Stomach smooth muscle (tissue), 2 donors: ENCODE results near the gene C12orf43.

Experiments used
- H3K27ac ChIP-seq: one replicate; pipeline ENCODE4 v1.7.0; 2013; ENCODE audit warnings: mild to moderate bottlenecking, low read length, inconsistent platforms
- H3K27me3 ChIP-seq, 2 donors: one replicate each; pipeline ENCODE4 v1.7.0; 2013; ENCODE audit warnings: low read length in 2 of 2; ENCODE audit not compliant: insufficient read depth in 2 of 2, control insufficient read depth in 1 of 2
- H3K36me3 ChIP-seq, 2 donors: one replicate each; pipeline ENCODE4 v1.7.0; 2013; ENCODE audit warnings: low read length in 2 of 2; ENCODE audit not compliant: control insufficient read depth in 2 of 2, insufficient read depth in 2 of 2
- H3K4me1 ChIP-seq: one replicate; pipeline ENCODE4 v1.7.0; 2013; ENCODE audit warnings: low read length; ENCODE audit not compliant: control insufficient read depth, insufficient read depth
- H3K4me3 ChIP-seq, 2 donors: one replicate each; pipeline ENCODE4 v1.7.0; 2013; ENCODE audit warnings: low read length in 2 of 2
- H3K9ac ChIP-seq, 2 donors: one replicate each; pipeline ENCODE4 v1.7.0; 2013; ENCODE audit warnings: low read length in 2 of 2, mild to moderate bottlenecking in 1 of 2
- H3K9me3 ChIP-seq, 2 donors: one replicate each; pipeline ENCODE4 v1.7.0; 2013; ENCODE audit warnings: low read length in 2 of 2; ENCODE audit not compliant: control insufficient read depth in 2 of 2
- donor health status: healthy.
- donor health status: Pancreatic carcinoma.

C12orf43 gene

DNA sequence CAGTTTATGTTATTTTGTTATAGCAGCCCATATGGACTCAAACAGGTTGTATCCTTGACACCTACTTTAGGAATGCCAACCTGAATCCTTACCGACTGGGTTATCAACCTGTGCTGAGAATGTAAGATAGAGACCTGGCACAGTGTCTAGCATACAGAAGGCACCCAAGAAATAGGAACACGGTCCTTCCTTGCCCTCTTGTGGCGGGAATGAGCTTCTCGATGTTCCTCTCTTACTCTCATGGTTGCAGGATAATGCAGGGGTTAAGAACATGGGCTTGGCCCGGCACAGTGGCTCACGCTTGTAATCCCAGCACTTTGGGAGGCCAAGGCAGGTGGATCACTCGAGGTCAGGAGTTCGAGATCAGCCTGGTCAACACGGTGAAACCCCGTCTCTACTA, 6.5 kb downstream of the C12orf43 start:
- Histone ChIP-seq H3K4me3 (no peak overlapping the region), H3K36me3 (peaks cover 18 to 48% of the 10 kb centered on the region in 2 donors), H3K27ac (no peak overlapping the region), H3K9me3 (no peaks in the 10 kb centered on the region), H3K9ac (no peak overlapping the region), H3K4me1 (no peaks in the 10 kb centered on the region), H3K27me3 (no peaks in the 10 kb centered on the region)

DNA sequence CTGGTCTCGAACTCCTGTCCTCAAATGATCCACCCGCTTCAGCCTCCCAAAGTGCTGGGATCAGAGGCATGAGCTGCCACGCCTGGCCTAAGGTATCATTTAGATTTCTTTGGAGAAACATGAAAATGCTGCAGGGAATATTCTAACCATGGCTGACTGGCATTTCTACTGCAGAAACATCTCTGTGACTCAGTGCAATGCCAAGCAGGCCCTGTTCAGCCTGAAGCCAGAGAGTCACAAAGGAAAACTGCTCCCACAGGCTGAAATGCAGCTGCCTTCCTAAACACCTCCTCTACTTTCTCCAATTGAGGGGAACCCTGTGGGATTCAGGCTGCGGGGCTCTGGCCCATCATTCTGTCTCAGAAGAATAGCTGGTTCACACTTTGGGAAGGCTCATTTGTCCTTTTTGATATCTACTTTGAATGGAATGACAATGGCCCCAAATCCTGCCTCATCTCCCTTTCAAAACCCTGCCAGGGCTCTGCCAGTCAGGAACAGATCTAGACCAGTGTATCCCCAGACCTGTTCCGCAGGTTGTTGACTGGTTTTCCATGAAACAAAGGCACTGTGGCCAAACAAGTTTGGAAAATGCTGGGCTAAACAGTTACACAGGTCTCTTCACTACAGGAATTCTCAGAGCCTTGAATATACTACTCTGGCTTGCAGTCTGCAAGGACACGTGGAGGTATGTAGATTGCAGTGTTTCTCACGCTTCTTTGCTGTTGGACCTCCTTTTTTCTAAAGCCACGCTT, 7.8 kb downstream of the C12orf43 start:
- H3K27ac ChIP-seq, result no peak overlapping the region
- H3K4me3 ChIP-seq, result no peak overlapping the region
- peaks cover 29 to 58% of the 10 kb centered on the region in 2 donors for H3K36me3 ChIP-seq
- H3K27me3 ChIP-seq, result no peaks in the 10 kb centered on the region
- no peak overlapping the region for H3K9ac ChIP-seq
- H3K9me3 ChIP-seq, result no peaks in the 10 kb centered on the region
- H3K4me1 ChIP-seq, result no peaks in the 10 kb centered on the region

- H3K9ac ChIP-seq, result no peak overlapping the region
- no peak overlapping the region for H3K27ac ChIP-seq
- no peaks in the 10 kb centered on the region for H3K4me1 ChIP-seq
- no peaks in the 10 kb centered on the region for H3K27me3 ChIP-seq
- H3K9me3 ChIP-seq, result no peaks in the 10 kb centered on the region
- no peak overlapping the region for H3K4me3 ChIP-seq
- peaks cover 29 to 45% of the 10 kb centered on the region in 2 donors for H3K36me3 ChIP-seq
Observed at GRCh38 chr12:121005346-121005815, 10.9 kb downstream of the C12orf43 start.

GRCh38 chr12:121004253-121004815, 12.0 kb downstream of the C12orf43 start:
- Histone ChIP-seq H3K4me1 (no peaks in the 10 kb centered on the region), H3K27me3 (no peaks in the 10 kb centered on the region), H3K9me3 (no peaks in the 10 kb centered on the region), H3K36me3 (peaks cover 26 to 37% of the 10 kb centered on the region in 2 donors), H3K27ac (no peak overlapping the region), H3K4me3 (no peak overlapping the region), H3K9ac (no peak overlapping the region)

DNA sequence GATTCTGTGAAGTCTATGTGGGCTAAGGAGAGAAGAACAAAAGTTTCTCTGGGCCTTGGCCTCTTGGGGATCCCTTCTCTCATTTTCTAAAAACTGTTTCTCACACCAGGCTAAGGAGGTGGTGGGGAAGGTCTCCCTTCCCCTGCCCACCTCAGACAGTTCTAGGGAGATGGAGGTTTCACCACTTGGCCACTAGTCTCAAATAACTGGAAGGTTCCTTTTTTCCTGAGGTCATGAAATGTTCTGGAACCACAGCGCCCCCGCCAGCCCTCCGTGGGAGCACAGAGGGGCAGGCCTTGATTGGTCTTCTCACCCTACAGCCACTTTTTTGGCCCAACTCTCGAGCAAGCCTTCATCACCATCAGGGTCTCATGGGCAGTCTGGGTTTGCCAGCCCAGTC, 12.6 kb downstream of the C12orf43 start:
- Histone ChIP-seq H3K9me3 (no peaks in the 10 kb centered on the region), H3K4me1 (no peaks in the 10 kb centered on the region), H3K4me3 (no peak overlapping the region), H3K36me3 (peaks cover 26 to 31% of the 10 kb centered on the region in 2 donors), H3K9ac (no peak overlapping the region), H3K27ac (no peak overlapping the region), H3K27me3 (peaks cover 5 to 6% of the 10 kb centered on the region in 2 donors)

- Histone ChIP-seq H3K27me3 (peaks cover 8 to 12% of the 10 kb centered on the region in 2 donors), H3K4me3 (no peak overlapping the region), H3K36me3 (peaks cover 22 to 23% of the 10 kb centered on the region in 2 donors), H3K9me3 (no peaks in the 10 kb centered on the region), H3K27ac (no peak overlapping the region), H3K4me1 (no peaks in the 10 kb centered on the region), H3K9ac (no peak overlapping the region)
Observed at GRCh38 chr12:121001841-121002483, 14.3 kb downstream of the C12orf43 start.

DNA sequence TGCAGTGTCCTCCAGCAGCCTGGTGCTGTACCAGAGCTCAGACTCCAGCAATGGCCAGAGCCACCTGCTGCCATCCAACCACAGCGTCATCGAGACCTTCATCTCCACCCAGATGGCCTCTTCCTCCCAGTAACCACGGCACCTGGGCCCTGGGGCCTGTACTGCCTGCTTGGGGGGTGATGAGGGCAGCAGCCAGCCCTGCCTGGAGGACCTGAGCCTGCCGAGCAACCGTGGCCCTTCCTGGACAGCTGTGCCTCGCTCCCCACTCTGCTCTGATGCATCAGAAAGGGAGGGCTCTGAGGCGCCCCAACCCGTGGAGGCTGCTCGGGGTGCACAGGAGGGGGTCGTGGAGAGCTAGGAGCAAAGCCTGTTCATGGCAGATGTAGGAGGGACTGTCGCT, 15.2 kb downstream of the C12orf43 start:
- H3K27ac ChIP-seq, result no peak overlapping the region
- H3K4me3 ChIP-seq, result no peak overlapping the region
- no peaks in the 10 kb centered on the region for H3K9me3 ChIP-seq
- H3K9ac ChIP-seq, result no peak overlapping the region
- peaks cover 8 to 12% of the 10 kb centered on the region in 2 donors for H3K27me3 ChIP-seq
- H3K4me1 ChIP-seq, result no peaks in the 10 kb centered on the region
- H3K36me3 ChIP-seq, result peaks cover 21 to 23% of the 10 kb centered on the region in 2 donors

DNA sequence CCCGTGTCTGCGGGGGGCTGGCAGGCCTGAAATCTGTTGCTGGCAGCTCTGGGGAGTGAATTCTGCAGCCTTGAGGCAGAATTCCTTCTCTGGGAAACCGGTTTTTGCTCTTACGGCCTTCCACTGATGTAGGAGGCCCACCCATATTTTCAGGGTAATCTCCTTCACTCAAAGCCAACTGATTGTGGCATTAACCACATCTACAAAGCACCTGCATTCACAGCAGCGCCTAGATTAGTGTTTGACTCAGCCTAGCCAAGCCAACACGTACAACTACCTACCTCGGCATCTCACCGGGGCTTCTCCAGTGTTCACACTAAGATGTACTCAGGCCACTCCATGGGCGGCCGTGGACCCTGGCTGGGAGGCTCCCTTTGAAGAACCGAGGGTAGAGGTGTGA, 15.8 kb downstream of the C12orf43 start:
- Histone ChIP-seq H3K27me3 (peaks cover 8 to 12% of the 10 kb centered on the region in 2 donors), H3K27ac (no peak overlapping the region), H3K9me3 (no peaks in the 10 kb centered on the region), H3K9ac (no peak overlapping the region), H3K4me3 (no peak overlapping the region), H3K36me3 (peaks cover 18 to 22% of the 10 kb centered on the region in 2 donors), H3K4me1 (no peaks in the 10 kb centered on the region)

- Histone ChIP-seq H3K4me1 (no peaks in the 10 kb centered on the region), H3K27ac (no peak overlapping the region), H3K9me3 (no peaks in the 10 kb centered on the region), H3K9ac (no peak overlapping the region), H3K27me3 (peaks cover 8 to 12% of the 10 kb centered on the region in 2 donors), H3K4me3 (no peak overlapping the region), H3K36me3 (peaks cover 14 to 17% of the 10 kb centered on the region in 2 donors)
Observed at GRCh38 chr12:120999191-121000120, 16.8 kb downstream of the C12orf43 start.

DNA sequence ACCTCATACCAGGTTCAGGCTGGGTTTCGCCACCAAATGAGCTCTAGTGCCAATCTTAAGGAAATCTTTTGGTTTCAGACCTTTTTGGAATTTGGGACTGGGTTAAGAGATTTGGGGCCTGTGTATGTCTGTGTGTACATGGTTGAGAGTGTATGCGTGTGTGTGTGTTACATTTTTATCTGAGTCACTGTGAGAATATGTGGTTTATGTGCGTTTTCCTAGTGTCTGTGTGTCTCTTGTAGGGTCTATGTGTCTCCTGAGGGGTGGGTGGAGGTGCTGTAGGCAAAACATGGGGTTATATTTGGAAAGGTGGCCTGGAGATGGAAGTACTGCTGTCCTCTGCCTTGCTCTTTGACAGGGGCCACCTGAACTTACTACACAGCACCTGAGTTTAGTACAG, 17.9 kb downstream of the C12orf43 start:
- peaks cover 5 to 7% of the 10 kb centered on the region in 2 donors for H3K36me3 ChIP-seq
- H3K9ac ChIP-seq, result no peak overlapping the region
- H3K27me3 ChIP-seq, result peaks cover 8 to 12% of the 10 kb centered on the region in 2 donors
- no peaks in the 10 kb centered on the region for H3K4me1 ChIP-seq
- H3K4me3 ChIP-seq, result no peak overlapping the region
- no peaks in the 10 kb centered on the region for H3K9me3 ChIP-seq
- no peak overlapping the region for H3K27ac ChIP-seq
